HepG2 (cell line): Measurements from ENCODE around the gene CCL18. TPM values are rescaled to one million over a fixed set of nuclear protein-coding genes. Genes with fewer than 3 reads are reported as not detected.

Experiments
- ATAC-seq: fragments of 200-7000 bp; cut with Tn5 transposase; 3 replicates; pipeline ENCODE4 v1.9.1; 2020; ENCODE audit warnings: mild to moderate bottlenecking, moderate library complexity
- BruUV-seq: library from RNA; stranded (reverse); fragments of 400-500 nt; replicated peaks from 2 replicates; lab custom pipeline; 2021; lab: Mats Ljungman, UMichigan
- CTCF ChIA-PET: fragments of 300-600 bp; formaldehyde crosslinking; extraction: SDS; loops from one replicate; lab custom pipeline; 2021; ENCODE audit warnings: low total read pairs, inconsistent platforms, low intra/inter-chr PET ratio; lab: Yijun Ruan, JAX
- POLR2A ChIA-PET: fragments of 350-600 bp; sonication (Branson Sonifier 250); formaldehyde crosslinking; loops from one replicate; lab custom pipeline; 2020; ENCODE audit warnings: antibody characterized with exemption, inconsistent platforms; lab: Yijun Ruan, JAX
- DNase-seq: peaks from one replicate; pipeline ENCODE4 v3.0.0-alpha.2; 2015; ENCODE audit warnings: low spot score
- FAIRE-seq: peaks from 3 replicates; lab custom pipeline; 2011; peaks lifted over from hg19 to GRCh38; lab: Jason Lieb, UNC
- H2AFZ ChIP-seq: one replicate; pipeline ENCODE4 v1.6.1; 2011; ENCODE audit warnings: low read length, inconsistent platforms
- H3K27ac ChIP-seq: fragments of 300-600 bp; 3 replicates; pipeline ENCODE4 v1.8.0; 2011; ENCODE audit warnings: mixed run types, mild to moderate bottlenecking, mixed read lengths, low read length, inconsistent platforms; ENCODE audit not compliant: insufficient read depth; ENCODE audit errors: extremely low read length
- H3K27me3 ChIP-seq, 2 experiments: fragments of 200-600 bp in 1 of 2; 2 replicates in 1 of 2; 3 replicates in 1 of 2; pipeline versions ENCODE4 v1.6.0 to v1.8.0; 2011; ENCODE audit warnings: low read length in 2 of 2, mild to moderate bottlenecking in 2 of 2, moderate library complexity in 2 of 2, inconsistent platforms in 1 of 2; ENCODE audit not compliant: insufficient read depth in 2 of 2, control insufficient read depth in 1 of 2
- H3K36me3 ChIP-seq, 2 experiments: fragments of 200-600 bp in 1 of 2; replicated peaks in 1 of 2; 2 replicates in 1 of 2; 3 replicates in 1 of 2; pipeline versions ENCODE4 v1.5.1 to v1.8.0; 2011; ENCODE audit warnings: low read length in 2 of 2, inconsistent platforms in 1 of 2; ENCODE audit not compliant: insufficient read depth in 2 of 2, control insufficient read depth in 1 of 2
- H3K4me1 ChIP-seq: 2 replicates; pipeline ENCODE4 v1.5.1; 2012; ENCODE audit warnings: low read length, inconsistent platforms; ENCODE audit not compliant: insufficient read depth
- H3K4me2 ChIP-seq: 2 replicates; pipeline ENCODE4 v1.6.0; 2011; ENCODE audit warnings: low read depth, low read length, inconsistent platforms
- H3K4me3 ChIP-seq, 3 experiments: fragments of 200-600 bp in 1 of 3; sonication (generic), shearing (Covaris generic) in 1 of 3; replicated peaks in 1 of 3; 2 replicates each; pipeline ENCODE4 v1.5.1; 2011 to 2016; ENCODE audit warnings: low read length in 3 of 3, inconsistent platforms in 2 of 3, low read depth in 2 of 3, mild to moderate bottlenecking in 2 of 3, control low read depth in 1 of 3, mixed read lengths in 1 of 3; ENCODE audit not compliant: insufficient read depth in 1 of 3
- H3K79me2 ChIP-seq: one replicate; pipeline ENCODE4 v1.6.1; 2011; ENCODE audit warnings: low read length, inconsistent platforms; ENCODE audit not compliant: insufficient read depth
- H3K9ac ChIP-seq: 2 replicates; pipeline ENCODE4 v1.6.0; 2011; ENCODE audit warnings: mild to moderate bottlenecking, low read depth, low read length, inconsistent platforms; ENCODE audit not compliant: insufficient read depth
- H3K9me3 ChIP-seq: 2 replicates; pipeline ENCODE4 v1.5.1; 2012; ENCODE audit warnings: mild to moderate bottlenecking, low read length
- H4K20me1 ChIP-seq: 2 replicates; pipeline ENCODE4 v1.6.0; 2011; ENCODE audit warnings: inconsistent platforms, mild to moderate bottlenecking, low read length, moderate library complexity; ENCODE audit not compliant: insufficient read depth
- CTCF ChIP-seq: sonication (generic); formaldehyde crosslinking; IDR thresholded peaks from 2 replicates; pipeline ENCODE4 v1.5.0; 2020; ENCODE audit warnings: mild to moderate bottlenecking, missing genetic modification reagents, moderate library complexity
- WGBS: methylation state at CpG from one replicate; pipeline ENCODE4 v1.1.6; 2017; ENCODE audit warnings: low lambda C conversion rate; 5-methylcytosine and 5-hydroxymethylcytosine counted together
- in situ Hi-C: cut with HindIII; loops from 2 replicates; pipeline ENCODE4 v1.10.0; 2017; ENCODE audit warnings: low pct_unique_long_range_greater_than_20kb; ENCODE audit not compliant: extremely low pct_ligation_motif_present
- intact Hi-C: fragments of 100-400 bp; cut with micrococcal nuclease; formaldehyde crosslinking; loops from one replicate; pipeline ENCODE4 v1.10.0; 2022; ENCODE audit not compliant: unreplicated experiment
- polyA plus RNA-seq, 8 experiments: library from polyadenylated mRNA; depleted of rRNA in 3 of 8; stranded (reverse) in 7 of 8; unstranded in 1 of 8; fragments of >200 nt; fragmentation: Illumina TruSeq in 4 of 8; extraction: Trizol in 4 of 8; gene quantifications; 2 replicates each; pipeline versions ENCODE4 v1.2.1 to v1.2.3, GENCODE V29; 2011 to 2016; ENCODE audit warnings: low read depth in 4 of 8, missing spikeins in 1 of 8, mixed read lengths in 1 of 8; ENCODE audit not compliant: insufficient read depth in 1 of 8
- total RNA-seq, 5 experiments: library from RNA; depleted of rRNA; stranded (reverse); fragments of >200 nt; fragmentation: Illumina TruSeq; extraction: Trizol; gene quantifications; 2 replicates each; pipeline ENCODE4 v1.2.3, GENCODE V29; 2016; ENCODE audit warnings: low read depth in 1 of 5
- TF ChIP-seq, protein P1 (sequence below): sonication (generic); formaldehyde crosslinking; IDR thresholded peaks from 2 replicates; pipeline ENCODE4 v1.9.0; 2021; ENCODE audit warnings: missing genetic modification reagents, borderline replicate concordance

The CCL18 gene
- total and polyA plus RNA-seq, 2 of the 13 experiments (the other 11 are each of a cell fraction or from before 2014, with no cell fraction given), result not detected

DNA sequence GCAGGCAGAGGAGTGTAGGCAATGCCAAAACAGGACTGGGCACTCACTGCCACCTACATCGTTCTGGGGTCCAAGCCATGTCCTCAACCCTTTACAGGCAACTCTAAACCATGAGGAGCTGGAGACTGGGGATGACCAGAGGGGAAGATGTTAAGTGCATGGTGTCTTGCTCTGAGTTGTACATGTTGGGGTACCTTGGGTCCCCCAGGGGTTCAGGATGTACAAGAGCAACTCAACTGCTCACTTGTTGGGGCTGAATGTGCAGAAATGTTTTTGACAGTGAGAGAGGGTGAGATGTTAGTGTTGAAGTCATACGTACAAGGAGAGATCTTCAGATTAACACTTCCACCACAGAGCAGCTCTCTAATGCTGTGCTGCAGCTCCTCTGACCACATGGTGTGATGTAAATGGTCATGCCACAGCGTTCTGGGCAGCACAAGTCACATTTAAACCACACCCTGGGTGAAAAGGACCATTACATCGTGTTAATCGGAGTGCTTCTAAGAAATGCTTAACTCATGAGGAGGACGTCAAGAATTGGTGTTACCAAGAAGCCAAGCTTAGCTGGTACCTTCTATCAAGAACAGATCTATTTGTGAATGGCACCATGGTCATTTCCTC lies 2.4 kb downstream of the CCL18 start:
- no peak overlapping the region for H3K9ac ChIP-seq
- BruUV-seq, result no TSS peak
- FAIRE-seq, result no peak
- no peaks in the 10 kb centered on the region for H3K4me1 ChIP-seq
- TF ChIP-seq, protein P1, sequence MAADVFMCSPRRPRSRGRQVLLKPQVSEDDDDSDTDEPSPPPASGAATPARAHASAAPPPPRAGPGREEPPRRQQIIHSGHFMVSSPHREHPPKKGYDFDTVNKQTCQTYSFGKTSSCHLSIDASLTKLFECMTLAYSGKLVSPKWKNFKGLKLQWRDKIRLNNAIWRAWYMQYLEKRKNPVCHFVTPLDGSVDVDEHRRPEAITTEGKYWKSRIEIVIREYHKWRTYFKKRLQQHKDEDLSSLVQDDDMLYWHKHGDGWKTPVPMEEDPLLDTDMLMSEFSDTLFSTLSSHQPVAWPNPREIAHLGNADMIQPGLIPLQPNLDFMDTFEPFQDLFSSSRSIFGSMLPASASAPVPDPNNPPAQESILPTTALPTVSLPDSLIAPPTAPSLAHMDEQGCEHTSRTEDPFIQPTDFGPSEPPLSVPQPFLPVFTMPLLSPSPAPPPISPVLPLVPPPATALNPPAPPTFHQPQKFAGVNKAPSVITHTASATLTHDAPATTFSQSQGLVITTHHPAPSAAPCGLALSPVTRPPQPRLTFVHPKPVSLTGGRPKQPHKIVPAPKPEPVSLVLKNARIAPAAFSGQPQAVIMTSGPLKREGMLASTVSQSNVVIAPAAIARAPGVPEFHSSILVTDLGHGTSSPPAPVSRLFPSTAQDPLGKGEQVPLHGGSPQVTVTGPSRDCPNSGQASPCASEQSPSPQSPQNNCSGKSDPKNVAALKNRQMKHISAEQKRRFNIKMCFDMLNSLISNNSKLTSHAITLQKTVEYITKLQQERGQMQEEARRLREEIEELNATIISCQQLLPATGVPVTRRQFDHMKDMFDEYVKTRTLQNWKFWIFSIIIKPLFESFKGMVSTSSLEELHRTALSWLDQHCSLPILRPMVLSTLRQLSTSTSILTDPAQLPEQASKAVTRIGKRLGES, result no peak
- no peak for TF ChIP-seq CTCF
- TF ChIP-seq, all 625 proteins: peak for 0
- in situ Hi-C loops, result loop anchor here (10.0 kb wide), 1 partner anchor 62 kb away; the partner anchor contains the start of gene CCL15
- intact Hi-C loops, result no loop called here
- H3K4me2 ChIP-seq, result no peak overlapping the region
- no peaks in the 10 kb centered on the region for H4K20me1 ChIP-seq
- WGBS, result 35% methylated on average over 6 of the region's 6 CpGs
- H2AFZ ChIP-seq, result no peak overlapping the region
- H3K4me3 ChIP-seq, result no peak overlapping the region
- DNase-seq (no peak), ATAC-seq (no peak)
- H3K27me3 ChIP-seq, result peaks cover 0 to 8% of the 10 kb centered on the region in 2 experiments; a peak in 1 of 5 replicates
- no peaks in the 10 kb centered on the region for H3K9me3 ChIP-seq
- ChIA-PET POLR2A (interaction anchor here (1.0 kb wide), 1 partner anchor 85 kb away, joined by 3 read pairs; the partner anchor contains the start of gene CCL16), CTCF (no interaction called here)
- no peaks in the 10 kb centered on the region for H3K36me3 ChIP-seq
- no peaks in the 10 kb centered on the region for H3K79me2 ChIP-seq
- no peak overlapping the region for H3K27ac ChIP-seq
